ENCODE measurements around the gene RANBP3L. TPM values are rescaled to one million over a fixed set of nuclear protein-coding genes. Genes with fewer than 3 reads are reported as not detected.

Gene RANBP3L
- total RNA-seq, 1 experiment from 2014 or later = not detected

GRCh38 chr5:36227046-36227445 is 74.7 kb downstream of the RANBP3L start:
- no peak overlapping the region for H4K91ac ChIP-seq (ENCODE audit: insufficient read length, low read depth, low read length)
- no peaks in the 10 kb centered on the region for H4K20me1 ChIP-seq (ENCODE audit: control insufficient read depth, insufficient read depth, insufficient read length)
- H3K79me2 ChIP-seq (ENCODE audit: insufficient read depth, low read length) = no peaks in the 10 kb centered on the region
- H2BK5ac ChIP-seq (ENCODE audit: insufficient read length, low read length) = no peak overlapping the region
- DNase-seq = no peak
- Mint-ChIP-seq H3K36me3 (ENCODE audit: insufficient read depth in 1 of 3, low read depth in 3 of 3) (no peaks in the 10 kb centered on the region; a peak in 1 of 7 replicates), H3K9me3 (no peaks in the 10 kb centered on the region), H3K27ac (no peak overlapping the region), H3K27me3 (ENCODE audit: low read depth) (no peaks in the 10 kb centered on the region), H3K4me1 (peaks cover 6 to 9% of the 10 kb centered on the region in 2 experiments), H3K4me3 (no peak overlapping the region)
- H4K8ac ChIP-seq (replicated peaks; ENCODE audit: insufficient read length, low read depth, low read length) = no peak overlapping the region
- no peak overlapping the region for H2AK5ac ChIP-seq (ENCODE audit: insufficient read length, low read length)
- H3K27ac ChIP-seq (ENCODE audit: insufficient read length, low read depth, low read length) = no peak overlapping the region
- H2AFZ ChIP-seq (ENCODE audit: low read length) = no peak overlapping the region
- H2BK120ac ChIP-seq (ENCODE audit: low read depth, low read length, poor library complexity, severe bottlenecking) = no peak overlapping the region
- no peaks in the 10 kb centered on the region for H3K9me3 ChIP-seq (ENCODE audit: control insufficient read depth, low read depth, low read length)
- H3K9ac ChIP-seq (ENCODE audit: extremely low read depth, insufficient read length, low read length) = no peak overlapping the region
- no peak overlapping the region for H2BK15ac ChIP-seq (ENCODE audit: low read depth, low read length)
- no peak overlapping the region for H3K56ac ChIP-seq (ENCODE audit: insufficient read length, low read depth, low read length)
- TF ChIP-seq, protein P1, sequence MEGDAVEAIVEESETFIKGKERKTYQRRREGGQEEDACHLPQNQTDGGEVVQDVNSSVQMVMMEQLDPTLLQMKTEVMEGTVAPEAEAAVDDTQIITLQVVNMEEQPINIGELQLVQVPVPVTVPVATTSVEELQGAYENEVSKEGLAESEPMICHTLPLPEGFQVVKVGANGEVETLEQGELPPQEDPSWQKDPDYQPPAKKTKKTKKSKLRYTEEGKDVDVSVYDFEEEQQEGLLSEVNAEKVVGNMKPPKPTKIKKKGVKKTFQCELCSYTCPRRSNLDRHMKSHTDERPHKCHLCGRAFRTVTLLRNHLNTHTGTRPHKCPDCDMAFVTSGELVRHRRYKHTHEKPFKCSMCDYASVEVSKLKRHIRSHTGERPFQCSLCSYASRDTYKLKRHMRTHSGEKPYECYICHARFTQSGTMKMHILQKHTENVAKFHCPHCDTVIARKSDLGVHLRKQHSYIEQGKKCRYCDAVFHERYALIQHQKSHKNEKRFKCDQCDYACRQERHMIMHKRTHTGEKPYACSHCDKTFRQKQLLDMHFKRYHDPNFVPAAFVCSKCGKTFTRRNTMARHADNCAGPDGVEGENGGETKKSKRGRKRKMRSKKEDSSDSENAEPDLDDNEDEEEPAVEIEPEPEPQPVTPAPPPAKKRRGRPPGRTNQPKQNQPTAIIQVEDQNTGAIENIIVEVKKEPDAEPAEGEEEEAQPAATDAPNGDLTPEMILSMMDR (conservative IDR thresholded peaks at IDR 0.05) = no peak
- H3K79me1 ChIP-seq (ENCODE audit: insufficient read depth, low read depth, low read length, poor library complexity, severe bottlenecking) = no peaks in the 10 kb centered on the region
- H3K23ac ChIP-seq (ENCODE audit: insufficient read length, low read depth, low read length) = no peak overlapping the region
- no peaks in the 10 kb centered on the region for H3K4me1 ChIP-seq (ENCODE audit: insufficient read depth, low read length)
- no peaks in the 10 kb centered on the region for H3K27me3 ChIP-seq (ENCODE audit: insufficient read depth, low read length)
- no peak overlapping the region for H2BK20ac ChIP-seq (ENCODE audit: low read depth, low read length, poor library complexity, severe bottlenecking)
- no peak overlapping the region for H4K5ac ChIP-seq (ENCODE audit: insufficient read length, low read depth, low read length)
- H3K4ac ChIP-seq (ENCODE audit: low read depth, low read length) = no peak overlapping the region
- H3K18ac ChIP-seq (ENCODE audit: insufficient read length, low read depth, low read length) = no peak overlapping the region
- no peak overlapping the region for H3T11ph ChIP-seq (ENCODE audit: low read length)
- no peak overlapping the region for H3K14ac ChIP-seq (ENCODE audit: insufficient read depth, low read length)
- H2BK12ac ChIP-seq (ENCODE audit: insufficient read length, low read depth, low read length) = no peak overlapping the region
- H3K23me2 ChIP-seq (ENCODE audit: insufficient read length, low read depth, low read length, poor library complexity, severe bottlenecking) = no peaks in the 10 kb centered on the region
- no peak overlapping the region for H3K4me2 ChIP-seq (ENCODE audit: insufficient read depth, insufficient read length, low read length)
